ENCODE results near the gene CMIP. TPM values are rescaled to one million over a fixed set of nuclear protein-coding genes. Genes with fewer than 3 reads are reported as not detected.

The CMIP gene
- total RNA-seq, 1 experiment from 2014 or later, result 48.2 TPM

- H3K27ac Mint-ChIP-seq, result no peak overlapping the region; a peak in 1 of 7 replicates
- Histone ChIP-seq H3K79me2 (ENCODE audit: insufficient read depth, low read length) (no peaks in the 10 kb centered on the region; the same call in 1 of the 2 replicates), H2BK15ac (ENCODE audit: low read depth, low read length) (no peak overlapping the region), H2AFZ (ENCODE audit: low read length) (no peak overlapping the region), H3K4me1 (ENCODE audit: insufficient read depth, low read length) (peaks cover 4% of the 10 kb centered on the region; the same call in 1 of the 2 replicates), H4K5ac (ENCODE audit: insufficient read length, low read depth, low read length) (no peak overlapping the region), H3K23ac (ENCODE audit: insufficient read length, low read depth, low read length) (no peak overlapping the region), H4K8ac (replicated peaks; ENCODE audit: insufficient read length, low read depth, low read length) (no peak overlapping the region), H3T11ph (ENCODE audit: low read length) (no peak overlapping the region), H2BK5ac (ENCODE audit: insufficient read length, low read length) (no peak overlapping the region), H2BK12ac (ENCODE audit: insufficient read length, low read depth, low read length) (no peak overlapping the region), H3K27ac (ENCODE audit: insufficient read length, low read depth, low read length) (no peak overlapping the region), H3K9ac (ENCODE audit: extremely low read depth, insufficient read length, low read length) (no peak overlapping the region), H3K4ac (ENCODE audit: low read depth, low read length) (no peak overlapping the region), H3K56ac (ENCODE audit: insufficient read length, low read depth, low read length) (no peak overlapping the region), H3K9me3 (ENCODE audit: control insufficient read depth, low read depth, low read length) (no peaks in the 10 kb centered on the region), H2BK120ac (ENCODE audit: low read depth, low read length, poor library complexity, severe bottlenecking) (no peak overlapping the region), H3K18ac (ENCODE audit: insufficient read length, low read depth, low read length) (peak overlapping the region; percentile 15), H3K14ac (ENCODE audit: insufficient read depth, low read length) (no peak overlapping the region; the same call in 1 of the 2 replicates), H3K27me3 (ENCODE audit: insufficient read depth, low read length) (no peaks in the 10 kb centered on the region), H4K91ac (ENCODE audit: insufficient read length, low read depth, low read length) (no peak overlapping the region), H2BK20ac (ENCODE audit: low read depth, low read length, poor library complexity, severe bottlenecking) (no peak overlapping the region), H3K4me2 (ENCODE audit: insufficient read depth, insufficient read length, low read length) (no peak overlapping the region), H3K79me1 (ENCODE audit: insufficient read depth, low read depth, low read length, poor library complexity, severe bottlenecking) (no peaks in the 10 kb centered on the region), H3K23me2 (ENCODE audit: insufficient read length, low read depth, low read length, poor library complexity, severe bottlenecking) (no peaks in the 10 kb centered on the region), H2AK5ac (ENCODE audit: insufficient read length, low read length) (no peak overlapping the region), H4K20me1 (ENCODE audit: control insufficient read depth, insufficient read depth, insufficient read length) (no peaks in the 10 kb centered on the region)
- no CpG with 5 or more reads among the region's 8 CpGs for WGBS (ENCODE audit: extremely low coverage, insufficient read length, low lambda C conversion rate)
- H3K4me1 Mint-ChIP-seq, result peaks cover 69 to 86% of the 10 kb centered on the region in 2 experiments
- TF ChIP-seq, protein P1, sequence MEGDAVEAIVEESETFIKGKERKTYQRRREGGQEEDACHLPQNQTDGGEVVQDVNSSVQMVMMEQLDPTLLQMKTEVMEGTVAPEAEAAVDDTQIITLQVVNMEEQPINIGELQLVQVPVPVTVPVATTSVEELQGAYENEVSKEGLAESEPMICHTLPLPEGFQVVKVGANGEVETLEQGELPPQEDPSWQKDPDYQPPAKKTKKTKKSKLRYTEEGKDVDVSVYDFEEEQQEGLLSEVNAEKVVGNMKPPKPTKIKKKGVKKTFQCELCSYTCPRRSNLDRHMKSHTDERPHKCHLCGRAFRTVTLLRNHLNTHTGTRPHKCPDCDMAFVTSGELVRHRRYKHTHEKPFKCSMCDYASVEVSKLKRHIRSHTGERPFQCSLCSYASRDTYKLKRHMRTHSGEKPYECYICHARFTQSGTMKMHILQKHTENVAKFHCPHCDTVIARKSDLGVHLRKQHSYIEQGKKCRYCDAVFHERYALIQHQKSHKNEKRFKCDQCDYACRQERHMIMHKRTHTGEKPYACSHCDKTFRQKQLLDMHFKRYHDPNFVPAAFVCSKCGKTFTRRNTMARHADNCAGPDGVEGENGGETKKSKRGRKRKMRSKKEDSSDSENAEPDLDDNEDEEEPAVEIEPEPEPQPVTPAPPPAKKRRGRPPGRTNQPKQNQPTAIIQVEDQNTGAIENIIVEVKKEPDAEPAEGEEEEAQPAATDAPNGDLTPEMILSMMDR (conservative IDR thresholded peaks at IDR 0.05), result no peak
- H3K4me3 Mint-ChIP-seq, result no peak overlapping the region
- H3K9me3 Mint-ChIP-seq, result no peaks in the 10 kb centered on the region
- no peak for DNase-seq
- H3K36me3 Mint-ChIP-seq (ENCODE audit: insufficient read depth in 1 of 3, low read depth in 3 of 3), result 0 out of 7 replicates have a peak, but pooled peaks cover 0 to 3% (median 0%) of the 10 kb centered on the region in 3 experiments
- no peaks in the 10 kb centered on the region for H3K27me3 Mint-ChIP-seq (ENCODE audit: low read depth)
These were observed 189.2 kb downstream of the CMIP start for GRCh38 chr16:81633680-81634379.

Data from H9 (cell line).